IMR-90 (cell line): ENCODE measurements around the gene ZNF718. TPM values are rescaled to one million over a fixed set of nuclear protein-coding genes. Genes with fewer than 3 reads are reported as not detected.
"Not testable (repeated sequence)": the region's sequence is repeated elsewhere in the genome, so short reads cannot be mapped to it uniquely, and the experiment has no call there.

ENCODE experiments used
- ATAC-seq: fragments of 200-7000 bp; cut with Tn5 transposase; 2 replicates; pipeline ENCODE4 v1.9.1; 2020; ENCODE audit warnings: low read depth, mild to moderate bottlenecking, moderate library complexity
- BruUV-seq: library from RNA; stranded (reverse); fragments of 400-500 nt; replicated peaks from 2 replicates; lab custom pipeline; 2021; lab: Mats Ljungman, UMichigan
- CTCF ChIA-PET: fragments of 300-600 bp; formaldehyde crosslinking; extraction: SDS; loops from one replicate; lab custom pipeline; 2021; ENCODE audit warnings: antibody characterized with exemption; lab: Yijun Ruan, JAX
- POLR2A ChIA-PET: fragments of 300-600 bp; sonication (Branson Sonifier 250); formaldehyde crosslinking; loops from one replicate; lab custom pipeline; 2022; ENCODE audit warnings: antibody characterized with exemption; ENCODE audit not compliant: unreplicated experiment; lab: Charles Lee
- DNase-seq: peaks from one replicate; pipeline ENCODE4 v3.0.0; 2013
- H2AFZ ChIP-seq: replicated peaks from 2 replicates; pipeline ENCODE3; 2013; ENCODE audit warnings: low read length, mild to moderate bottlenecking; ENCODE audit not compliant: poor library complexity
- H2AK5ac ChIP-seq: 2 replicates; pipeline ENCODE4 v1.6.1; 2013; ENCODE audit warnings: low read depth, low read length, inconsistent platforms
- H2AK9ac ChIP-seq: replicated peaks from 2 replicates; pipeline ENCODE3; 2013; ENCODE audit warnings: mild to moderate bottlenecking, low read depth, low read length, moderate library complexity; ENCODE audit not compliant: poor library complexity
- H2BK120ac ChIP-seq: 2 replicates; pipeline ENCODE4 v1.6.1; 2013; ENCODE audit warnings: low read depth, low read length, inconsistent platforms
- H2BK15ac ChIP-seq: 3 replicates; pipeline ENCODE4 v1.6.1; 2013; ENCODE audit warnings: low read depth, low read length, inconsistent platforms
- H2BK20ac ChIP-seq: 2 replicates; pipeline ENCODE4 v1.6.1; 2013; ENCODE audit warnings: low read depth, mild to moderate bottlenecking, inconsistent platforms, low read length, moderate library complexity
- H2BK5ac ChIP-seq: 2 replicates; pipeline ENCODE4 v1.6.1; 2013; ENCODE audit warnings: mild to moderate bottlenecking, low read depth, low read length, inconsistent platforms; ENCODE audit not compliant: poor library complexity, severe bottlenecking
- H3K14ac ChIP-seq: replicated peaks from 2 replicates; pipeline ENCODE4 v1.6.1; 2013; ENCODE audit warnings: low read depth, low read length, inconsistent platforms
- H3K18ac ChIP-seq: 2 replicates; pipeline ENCODE4 v1.6.1; 2013; ENCODE audit warnings: low read depth, low read length, control low read depth
- H3K23ac ChIP-seq: 2 replicates; pipeline ENCODE4 v1.6.1; 2013; ENCODE audit warnings: low read depth, low read length, inconsistent platforms
- H3K27ac ChIP-seq: 2 replicates; pipeline ENCODE4 v1.5.1; 2013; ENCODE audit warnings: mild to moderate bottlenecking, control low read depth, low read length; ENCODE audit not compliant: insufficient read depth
- H3K27me3 ChIP-seq: 2 replicates; pipeline ENCODE4 v1.6.1; 2013; ENCODE audit warnings: low read length; ENCODE audit not compliant: control insufficient read depth, insufficient read depth
- H3K36me3 ChIP-seq: 2 replicates; pipeline ENCODE4 v1.6.1; 2013; ENCODE audit warnings: low read length, mixed read lengths; ENCODE audit not compliant: control insufficient read depth, insufficient read depth
- H3K4ac ChIP-seq: 2 replicates; pipeline ENCODE4 v1.6.1; 2013; ENCODE audit warnings: low read depth, low read length, inconsistent platforms
- H3K4me1 ChIP-seq: 2 replicates; pipeline ENCODE4 v1.6.1; 2013; ENCODE audit warnings: low read length, mixed read lengths; ENCODE audit not compliant: control insufficient read depth, insufficient read depth
- H3K4me2 ChIP-seq: 2 replicates; pipeline ENCODE4 v1.6.1; 2013; ENCODE audit warnings: low read depth, mild to moderate bottlenecking, control low read depth, low read length, moderate library complexity
- H3K4me3 ChIP-seq: 2 replicates; pipeline ENCODE4 v1.5.1; 2013; ENCODE audit warnings: low read depth, mild to moderate bottlenecking, control low read depth, low read length, moderate library complexity; ENCODE audit not compliant: insufficient read depth
- H3K56ac ChIP-seq: 2 replicates; pipeline ENCODE4 v1.6.1; 2013; ENCODE audit warnings: low read length, inconsistent platforms; ENCODE audit not compliant: insufficient read depth; ENCODE audit errors: extremely low read depth
- H3K79me1 ChIP-seq, 2 experiments: 2 replicates each; pipeline ENCODE4 v1.6.1; 2013; ENCODE audit warnings: low read length in 2 of 2, inconsistent platforms in 1 of 2, low read depth in 1 of 2
- H3K9ac ChIP-seq: 2 replicates; pipeline ENCODE4 v1.6.1; 2013; ENCODE audit warnings: low read depth, low read length, control low read depth
- H3K9me1 ChIP-seq: 2 replicates; pipeline ENCODE4 v1.6.1; 2013; ENCODE audit warnings: low read length, inconsistent platforms; ENCODE audit not compliant: insufficient read depth
- H3K9me3 ChIP-seq: 2 replicates; pipeline ENCODE4 v1.6.1; 2013; ENCODE audit warnings: low read length; ENCODE audit not compliant: control insufficient read depth, insufficient read depth
- H4K20me1 ChIP-seq: 2 replicates; pipeline ENCODE4 v1.6.1; 2013; ENCODE audit warnings: low read length, inconsistent platforms; ENCODE audit not compliant: insufficient read depth
- H4K5ac ChIP-seq: 2 replicates; pipeline ENCODE4 v1.6.1; 2013; ENCODE audit warnings: mild to moderate bottlenecking, low read depth, low read length, control low read depth
- H4K8ac ChIP-seq, 2 experiments: 2 replicates each; pipeline ENCODE4 v1.6.1; 2013; ENCODE audit warnings: low read depth in 2 of 2, low read length in 2 of 2, control low read depth in 1 of 2, inconsistent platforms in 1 of 2
- H4K91ac ChIP-seq: 2 replicates; pipeline ENCODE4 v1.6.1; 2013; ENCODE audit warnings: low read depth, low read length, inconsistent platforms; ENCODE audit not compliant: insufficient read depth
- dilution Hi-C: fragments of 300-500 bp; cut with HindIII; formaldehyde crosslinking; loops from one replicate; pipeline ENCODE4 v1.14.3; 2018; ENCODE audit warnings: low sequenced_read_pairs; ENCODE audit not compliant: unreplicated experiment
- in situ Hi-C: fragments of 300-500 bp; cut with MboI; formaldehyde crosslinking; loops from 3 replicates; pipeline ENCODE4 v1.14.3; 2019; ENCODE audit warnings: low sequenced_read_pairs, inconsistent platforms, mixed read lengths
- intact Hi-C: fragments of 100-400 bp; cut with micrococcal nuclease; formaldehyde crosslinking; loops from 2 replicates; pipeline ENCODE4 v1.10.0; 2022
- polyA plus RNA-seq, 3 experiments: library from polyadenylated mRNA; depleted of rRNA; stranded (reverse); fragments of >200 nt; gene quantifications; 2 replicates each; pipeline ENCODE4 v1.2.3, GENCODE V29; 2012; ENCODE audit warnings: low replicate concordance in 1 of 3
- total RNA-seq: library from RNA; depleted of rRNA; stranded (reverse); fragments of >200 nt; gene quantifications from 2 replicates; pipeline ENCODE4 v1.2.3, GENCODE V29; 2012

ZNF718 gene
- total and polyA plus RNA-seq, 2 of the 4 experiments (the other 2 are of a cell fraction), result 1.1 to 1.8 TPM

DNA sequence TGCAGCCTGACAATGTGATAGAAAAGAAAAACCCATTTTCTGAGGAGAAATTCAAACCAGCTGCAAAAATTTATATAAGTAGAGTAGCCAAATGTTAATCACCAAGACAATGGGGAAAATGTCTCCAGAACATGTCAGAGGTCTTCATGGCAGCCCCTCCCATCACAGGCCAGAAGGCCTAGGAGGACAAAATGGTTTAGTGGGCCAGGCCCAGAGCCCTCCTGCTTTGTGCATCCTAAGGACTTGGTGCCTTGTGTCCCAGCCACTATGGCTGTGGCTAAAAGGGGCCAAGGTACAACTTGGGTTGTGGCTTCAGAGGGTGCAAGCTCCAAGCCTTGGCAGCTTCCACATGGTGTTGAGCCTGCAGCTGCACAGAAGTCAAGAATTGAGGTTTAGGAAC lies 78.5 kb downstream of the ZNF718 start:
- BruUV-seq, H3K9ac ChIP-seq, H3K79me1 ChIP-seq, H3K9me1 ChIP-seq, H4K5ac ChIP-seq, POLR2A ChIA-PET, H4K8ac ChIP-seq, H3K4ac ChIP-seq, H2BK120ac ChIP-seq, H3K18ac ChIP-seq, H4K91ac ChIP-seq, H2BK15ac ChIP-seq, H3K4me2 ChIP-seq, H3K36me3 ChIP-seq, H3K23ac ChIP-seq, H2BK5ac ChIP-seq, DNase-seq, in situ Hi-C loops, CTCF ChIA-PET, dilution Hi-C loops, H3K14ac ChIP-seq, H2BK20ac ChIP-seq, H3K27me3 ChIP-seq, H4K20me1 ChIP-seq, H3K4me3 ChIP-seq, H2AK9ac ChIP-seq, H2AK5ac ChIP-seq, intact Hi-C loops, H2AFZ ChIP-seq, ATAC-seq, H3K56ac ChIP-seq, H3K4me1 ChIP-seq, H3K27ac ChIP-seq: not testable (repeated sequence)
- peaks cover 42% of the 10 kb centered on the region for H3K9me3 ChIP-seq
